Mammary epithelial cell (primary cell): ENCODE data around the gene ZNF330.

Source experiments
- EZH2 ChIP-seq: IDR thresholded peaks from 2 replicates; pipeline ENCODE4 v1.6.1; 2012; ENCODE audit warnings: low read length, inconsistent platforms, borderline replicate concordance
- TF ChIP-seq, protein P1 (sequence below), 2 donors: IDR thresholded peaks in 1 of 2; conservative IDR thresholded peaks in 1 of 2; 2 replicates each; pipeline ENCODE4 v1.5.1; 2011 to 2012; ENCODE audit warnings: inconsistent platforms in 2 of 2, low read length in 2 of 2, mild to moderate bottlenecking in 2 of 2, control low read depth in 1 of 2, low read depth in 1 of 2; ENCODE audit not compliant: insufficient read depth in 1 of 2; ENCODE audit errors: extremely low read depth in 1 of 2

DNA sequence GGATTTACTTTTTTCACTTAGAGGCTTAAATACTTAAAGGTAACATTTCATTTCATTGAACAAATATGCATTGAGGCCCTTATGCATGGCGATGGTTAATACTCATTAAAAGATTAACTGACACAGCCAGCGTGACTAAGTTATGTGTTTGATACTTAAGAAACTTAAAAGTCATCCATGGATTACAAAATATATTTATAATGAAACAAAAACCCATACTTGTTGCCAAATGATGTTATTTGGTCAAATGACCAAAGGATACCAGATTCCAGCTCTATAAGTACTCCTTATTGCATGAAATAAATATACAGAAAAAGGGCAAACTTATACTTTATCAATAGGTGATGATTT is 26.7 kb downstream of the ZNF330 start:
- TF ChIP-seq, protein P1, sequence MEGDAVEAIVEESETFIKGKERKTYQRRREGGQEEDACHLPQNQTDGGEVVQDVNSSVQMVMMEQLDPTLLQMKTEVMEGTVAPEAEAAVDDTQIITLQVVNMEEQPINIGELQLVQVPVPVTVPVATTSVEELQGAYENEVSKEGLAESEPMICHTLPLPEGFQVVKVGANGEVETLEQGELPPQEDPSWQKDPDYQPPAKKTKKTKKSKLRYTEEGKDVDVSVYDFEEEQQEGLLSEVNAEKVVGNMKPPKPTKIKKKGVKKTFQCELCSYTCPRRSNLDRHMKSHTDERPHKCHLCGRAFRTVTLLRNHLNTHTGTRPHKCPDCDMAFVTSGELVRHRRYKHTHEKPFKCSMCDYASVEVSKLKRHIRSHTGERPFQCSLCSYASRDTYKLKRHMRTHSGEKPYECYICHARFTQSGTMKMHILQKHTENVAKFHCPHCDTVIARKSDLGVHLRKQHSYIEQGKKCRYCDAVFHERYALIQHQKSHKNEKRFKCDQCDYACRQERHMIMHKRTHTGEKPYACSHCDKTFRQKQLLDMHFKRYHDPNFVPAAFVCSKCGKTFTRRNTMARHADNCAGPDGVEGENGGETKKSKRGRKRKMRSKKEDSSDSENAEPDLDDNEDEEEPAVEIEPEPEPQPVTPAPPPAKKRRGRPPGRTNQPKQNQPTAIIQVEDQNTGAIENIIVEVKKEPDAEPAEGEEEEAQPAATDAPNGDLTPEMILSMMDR (conservative IDR thresholded peaks at IDR 0.05 in 1 of 2, IDR thresholded peaks at IDR 0.05 in 1 of 2; ENCODE audit: extremely low read depth in 1 of 2, insufficient read depth in 1 of 2, low read depth in 1 of 2, low read length in 2 of 2), result no peak
- TF ChIP-seq EZH2, result no peak
